Breast epithelium (tissue), 4 donors: ENCODE results near the gene DSCAM. TPM values are rescaled to one million over a fixed set of nuclear protein-coding genes. Genes with fewer than 3 reads are reported as not detected.

Experiments
- DNase-seq, 2 donors: peaks; one replicate each; pipeline ENCODE4 v3.0.0-alpha.2; 2019; ENCODE audit warnings: low spot score in 2 of 2
- H3K27ac ChIP-seq, 2 donors: fragments of 200-600 bp; sonication (generic) in 1 of 2; one replicate each; pipeline ENCODE4 v1.5.1; 2016 to 2019; ENCODE audit warnings: mild to moderate bottlenecking in 1 of 2
- H3K27me3 ChIP-seq, 2 donors: fragments of 200-600 bp; sonication (generic) in 1 of 2; one replicate each; pipeline versions ENCODE4 v1.5.1 to v1.6.0; 2017 to 2019; ENCODE audit warnings: control low read depth in 1 of 2, mild to moderate bottlenecking in 1 of 2
- H3K36me3 ChIP-seq: fragments of 200-600 bp; one replicate; pipeline ENCODE4 v1.5.1; 2019
- H3K4me1 ChIP-seq, 2 donors: fragments of 200-600 bp; sonication (generic); one replicate each; pipeline ENCODE4 v1.5.1; 2016 to 2019; ENCODE audit warnings: control low read depth in 1 of 2
- H3K4me3 ChIP-seq, 3 donors: fragments of 200-600 bp; sonication (generic); 1 replicate in 2 of 3; 2 replicates in 1 of 3; pipeline ENCODE4 v1.5.1; 2016 to 2019; ENCODE audit warnings: mild to moderate bottlenecking in 3 of 3, moderate library complexity in 2 of 3
- H3K9me3 ChIP-seq, 2 donors: fragments of 200-600 bp; sonication (generic) in 1 of 2; one replicate each; pipeline ENCODE4 v1.5.1; 2016 to 2019; ENCODE audit warnings: control low read depth in 1 of 2
- CTCF ChIP-seq, 3 donors: fragments of 450-650 bp; IDR thresholded peaks; one replicate each; pipeline ENCODE4 v1.5.1; 2016 to 2017; ENCODE audit warnings: antibody characterized with exemption in 3 of 3, mild to moderate bottlenecking in 3 of 3, moderate library complexity in 3 of 3
- POLR2A ChIP-seq: fragments of 450-650 bp; IDR thresholded peaks from one replicate; pipeline ENCODE4 v1.6.1; 2016; ENCODE audit warnings: antibody characterized with exemption, mild to moderate bottlenecking, moderate library complexity
- POLR2AphosphoS5 ChIP-seq, 3 donors: sonication (generic); formaldehyde crosslinking; IDR thresholded peaks; one replicate each; pipeline ENCODE4 v1.6.1; 2017; ENCODE audit warnings: antibody characterized with exemption in 3 of 3
- intact Hi-C: fragments of 100-400 bp; cut with DNase I; formaldehyde crosslinking; loops from one replicate; pipeline ENCODE4 v1.15.1; 2023; ENCODE audit warnings: low total_unique reads
- total RNA-seq, 3 donors: library from RNA; depleted of rRNA; stranded (reverse); fragments of >200 nt; gene quantifications; one replicate each; pipeline ENCODE4 v1.1.0, GENCODE V29; 2016

The DSCAM gene
- total RNA-seq, 3 donors from 2014 or later: 0.33 to 0.44 TPM; not detected in 1

- intact Hi-C loops: no loop called here
- Histone ChIP-seq H3K27me3 (peaks cover 0 to 3% of the 10 kb centered on the region in 2 donors), H3K4me1 (no peaks in the 10 kb centered on the region), H3K36me3 (no peaks in the 10 kb centered on the region), H3K9me3 (no peaks in the 10 kb centered on the region), H3K4me3 (no peak overlapping the region), H3K27ac (no peak overlapping the region)
- no peak for DNase-seq
- TF ChIP-seq POLR2AphosphoS5 (IDR thresholded peaks at IDR 0.05) (no peak), CTCF (IDR thresholded peaks at IDR 0.05) (no peak), POLR2A (no peak)
Measured at GRCh38 chr21:40563900-40564299, 283.1 kb downstream of the DSCAM start.

- no peaks in the 10 kb centered on the region for H3K36me3 ChIP-seq
- intact Hi-C loops: no loop called here
- no peaks in the 10 kb centered on the region for H3K4me1 ChIP-seq
- no peaks in the 10 kb centered on the region for H3K27me3 ChIP-seq
- no peak for TF ChIP-seq POLR2AphosphoS5 (IDR thresholded peaks at IDR 0.05)
- no peak for TF ChIP-seq POLR2A
- no peak for TF ChIP-seq CTCF (IDR thresholded peaks at IDR 0.05)
- no peak for DNase-seq
- H3K27ac ChIP-seq: no peak overlapping the region
- no peak overlapping the region for H3K4me3 ChIP-seq
- H3K9me3 ChIP-seq: no peaks in the 10 kb centered on the region
Measured at GRCh38 chr21:40562242-40563002, 284.5 kb downstream of the DSCAM start.

- Histone ChIP-seq H3K4me3 (no peak overlapping the region), H3K27me3 (no peaks in the 10 kb centered on the region), H3K27ac (no peak overlapping the region), H3K4me1 (no peaks in the 10 kb centered on the region), H3K9me3 (no peaks in the 10 kb centered on the region), H3K36me3 (no peaks in the 10 kb centered on the region)
- intact Hi-C loops: no loop called here
- TF ChIP-seq POLR2AphosphoS5 (IDR thresholded peaks at IDR 0.05) (no peak), POLR2A (no peak), CTCF (IDR thresholded peaks at IDR 0.05) (no peak)
- DNase-seq: no peak
Measured at GRCh38 chr21:40556442-40556968, 290.5 kb downstream of the DSCAM start.

- H3K9me3 ChIP-seq: no peaks in the 10 kb centered on the region
- no peak for DNase-seq
- no peak overlapping the region for H3K4me3 ChIP-seq
- H3K27me3 ChIP-seq: no peaks in the 10 kb centered on the region
- intact Hi-C loops: no loop called here
- no peak overlapping the region for H3K27ac ChIP-seq
- no peaks in the 10 kb centered on the region for H3K4me1 ChIP-seq
- no peak for TF ChIP-seq CTCF (IDR thresholded peaks at IDR 0.05)
- H3K36me3 ChIP-seq: no peaks in the 10 kb centered on the region
Measured at GRCh38 chr21:40555021-40555528, 291.9 kb downstream of the DSCAM start.

GRCh38 chr21:40553781-40554180 is 293.2 kb downstream of the DSCAM start:
- Histone ChIP-seq H3K9me3 (no peaks in the 10 kb centered on the region), H3K27ac (no peak overlapping the region), H3K36me3 (no peaks in the 10 kb centered on the region), H3K4me1 (no peaks in the 10 kb centered on the region), H3K4me3 (no peak overlapping the region), H3K27me3 (no peaks in the 10 kb centered on the region)
- intact Hi-C loops: no loop called here
- TF ChIP-seq POLR2A: no peak
- no peak for TF ChIP-seq CTCF (IDR thresholded peaks at IDR 0.05)
- TF ChIP-seq POLR2AphosphoS5 (IDR thresholded peaks at IDR 0.05): no peak
- no peak for DNase-seq
